DOHH2 (cell line): ENCODE data around the gene ZDHHC12.

Source experiments
- CTCF ChIP-seq: fragments of 200-600 bp; sonication (generic); IDR thresholded peaks from one replicate; pipeline ENCODE4 v1.5.1; 2014; ENCODE audit warnings: antibody characterized with exemption, mild to moderate bottlenecking, low read depth, low read length; ENCODE audit not compliant: poor library complexity, severe bottlenecking
- EZH2phosphoT487 ChIP-seq: fragments of 200-600 bp; sonication (generic); IDR thresholded peaks from 2 replicates; pipeline ENCODE4 v1.6.1; 2017; ENCODE audit warnings: borderline replicate concordance, mild to moderate bottlenecking, antibody characterized with exemption, low read length, moderate library complexity, mixed read lengths

DNA sequence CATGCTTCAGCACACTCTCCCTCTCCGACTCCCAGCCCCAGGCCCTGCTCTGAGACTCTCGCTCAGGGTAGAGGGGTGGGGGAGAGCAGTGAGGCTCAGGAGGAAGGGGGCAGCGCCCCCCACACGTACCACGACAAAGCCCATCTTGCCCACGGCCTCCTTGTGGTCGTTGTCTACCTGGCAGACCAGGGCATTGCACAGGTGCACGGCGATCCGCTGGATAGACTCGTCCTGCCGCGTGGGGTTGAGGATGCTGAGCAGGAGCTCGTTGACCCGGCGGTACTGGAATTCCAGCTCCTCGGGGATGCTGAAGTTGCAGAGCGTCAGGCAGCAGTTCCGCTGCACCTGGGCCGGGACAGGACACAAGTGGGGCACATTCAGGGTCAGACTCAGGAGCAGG, 18.5 kb upstream of the ZDHHC12 start:
- TF ChIP-seq CTCF: no peak
- no peak for TF ChIP-seq EZH2phosphoT487
